GM23248 (cell line): ENCODE results near the gene TBC1D22A. TPM values are rescaled to one million over a fixed set of nuclear protein-coding genes. Genes with fewer than 3 reads are reported as not detected.
A peak's percentile ranks its signal among the peaks of the same experiment; 100 is the strongest.

Experiments
- DNase-seq: peaks from one replicate; pipeline ENCODE4 v3.0.0-alpha.2; 2015
- H2AFZ ChIP-seq: fragments of 200-600 bp; sonication (generic); 2 replicates; pipeline ENCODE4 v1.6.1; 2016; ENCODE audit warnings: antibody characterized with exemption
- H3F3A ChIP-seq: fragments of 200-600 bp; sonication (generic); 2 replicates; pipeline ENCODE4 v1.6.1; 2016; ENCODE audit warnings: mild to moderate bottlenecking, antibody characterized with exemption, mixed run types; ENCODE audit not compliant: insufficient read depth
- H3K27ac ChIP-seq: fragments of 200-600 bp; sonication (generic); 2 replicates; pipeline ENCODE4 v1.5.1; 2016; ENCODE audit warnings: mild to moderate bottlenecking
- H3K27me3 ChIP-seq: fragments of 200-600 bp; sonication (generic); replicated peaks from 2 replicates; pipeline ENCODE4 v1.6.1; 2016; ENCODE audit warnings: mild to moderate bottlenecking; ENCODE audit not compliant: insufficient read depth
- H3K36me3 ChIP-seq: fragments of 200-600 bp; sonication (generic); 2 replicates; pipeline ENCODE4 v1.6.1; 2016; ENCODE audit warnings: low read depth, mild to moderate bottlenecking
- H3K4me1 ChIP-seq: fragments of 200-600 bp; sonication (generic); 2 replicates; pipeline ENCODE4 v1.6.1; 2016; ENCODE audit warnings: mild to moderate bottlenecking; ENCODE audit not compliant: insufficient read depth
- H3K4me2 ChIP-seq: fragments of 200-600 bp; sonication (generic); one replicate; pipeline ENCODE4 v1.6.1; 2016; ENCODE audit warnings: mild to moderate bottlenecking; ENCODE audit not compliant: unreplicated experiment
- H3K4me3 ChIP-seq: fragments of 200-600 bp; sonication (generic); 2 replicates; pipeline ENCODE4 v1.5.1; 2016; ENCODE audit warnings: mild to moderate bottlenecking
- H3K79me2 ChIP-seq: fragments of 200-600 bp; sonication (generic); 2 replicates; pipeline ENCODE4 v1.6.1; 2016; ENCODE audit warnings: mild to moderate bottlenecking; ENCODE audit not compliant: insufficient read depth
- H3K9ac ChIP-seq: fragments of 200-600 bp; sonication (generic); 2 replicates; pipeline ENCODE4 v1.6.1; 2016; ENCODE audit warnings: mild to moderate bottlenecking
- H3K9me2 ChIP-seq: fragments of 200-600 bp; sonication (generic); 2 replicates; pipeline ENCODE4 v1.6.1; 2016; ENCODE audit warnings: mixed run types, mild to moderate bottlenecking, moderate library complexity; ENCODE audit not compliant: insufficient read depth
- H3K9me3 ChIP-seq: fragments of 200-600 bp; sonication (generic); one replicate; pipeline ENCODE4 v1.6.1; 2017; ENCODE audit warnings: low read depth
- H4K20me1 ChIP-seq: fragments of 200-600 bp; sonication (generic); 2 replicates; pipeline ENCODE4 v1.6.0; 2016; ENCODE audit not compliant: insufficient read depth
- EZH2 ChIP-seq: fragments of 200-600 bp; sonication (generic); IDR thresholded peaks from 2 replicates; pipeline ENCODE4 v1.6.1; 2018; ENCODE audit warnings: antibody characterized with exemption, mild to moderate bottlenecking; ENCODE audit not compliant: insufficient read depth, poor library complexity, severe bottlenecking
- EZH2phosphoT487 ChIP-seq: fragments of 200-600 bp; sonication (generic); IDR thresholded peaks from 2 replicates; pipeline ENCODE4 v1.6.1; 2018; ENCODE audit warnings: antibody characterized with exemption, moderate library complexity, mild to moderate bottlenecking, low read depth; ENCODE audit not compliant: insufficient read depth
- whole genome bisulfite sequencing, 2 experiments: methylation state at CpG; one replicate each; pipeline ENCODE4 v1.1.6; 2015 to 2017; ENCODE audit warnings: low lambda C conversion rate in 2 of 2, low coverage in 1 of 2; ENCODE audit errors: missing lambda C conversion rate in 2 of 2; 5-methylcytosine and 5-hydroxymethylcytosine counted together
- in situ Hi-C: fragments of 300-500 bp; cut with MboI; formaldehyde crosslinking; loops from 2 replicates; pipeline ENCODE4 v1.15.0; 2020
- polyA plus RNA-seq: library from polyadenylated mRNA; unstranded; fragments of >200 nt; fragmentation: Nextera tagmentation; extraction: Ambion mirVana; gene quantifications from 2 replicates; pipeline ENCODE4 v1.2.1, GENCODE V29; 2016
- total RNA-seq: library from RNA; depleted of rRNA; stranded (reverse); fragments of >200 nt; shearing (Covaris generic); gene quantifications from 2 replicates; pipeline ENCODE4 v1.2.3, GENCODE V29; 2014

TBC1D22A gene
- total and polyA plus RNA-seq, 2 experiments from 2014 or later = 12.3 to 16.9 TPM

GRCh38 chr22:46750863-46751443 is 11.5 kb upstream of the TBC1D22A start:
- Histone ChIP-seq H3F3A (peaks cover 21% of the 10 kb centered on the region), H3K27ac (no peak overlapping the region), H3K36me3 (no peaks in the 10 kb centered on the region), H3K79me2 (no peaks in the 10 kb centered on the region), H3K4me3 (no peak overlapping the region), H3K4me2 (no peak overlapping the region), H3K9me3 (no peaks in the 10 kb centered on the region), H3K27me3 (no peaks in the 10 kb centered on the region), H3K4me1 (peaks cover 35% of the 10 kb centered on the region), H4K20me1 (no peaks in the 10 kb centered on the region), H2AFZ (no peak overlapping the region), H3K9ac (no peak overlapping the region), H3K9me2 (no peaks in the 10 kb centered on the region)
- no peak for TF ChIP-seq EZH2phosphoT487
- no peak for TF ChIP-seq EZH2
- 77 to 81% methylated on average over 11 to 12 of the region's 12 CpGs for WGBS, 2 experiments
- DNase-seq = no peak
- in situ Hi-C loops = no loop called here

- Histone ChIP-seq H3F3A (peaks cover 21% of the 10 kb centered on the region), H3K9ac (no peak overlapping the region), H4K20me1 (no peaks in the 10 kb centered on the region), H3K9me3 (no peaks in the 10 kb centered on the region), H3K36me3 (no peaks in the 10 kb centered on the region), H3K4me1 (peaks cover 35% of the 10 kb centered on the region), H3K27ac (no peak overlapping the region), H3K4me2 (no peak overlapping the region), H3K4me3 (no peak overlapping the region), H3K9me2 (no peaks in the 10 kb centered on the region), H2AFZ (no peak overlapping the region), H3K79me2 (no peaks in the 10 kb centered on the region), H3K27me3 (no peaks in the 10 kb centered on the region)
- WGBS, 2 experiments = 81% methylated on average over 11 of the region's 11 CpGs
- DNase-seq = no peak
- in situ Hi-C loops = no loop called here
- TF ChIP-seq EZH2 (no peak), EZH2phosphoT487 (no peak)
Measured at GRCh38 chr22:46752286-46752987, 10.0 kb upstream of the TBC1D22A start.

- Histone ChIP-seq H3K27me3 (no peaks in the 10 kb centered on the region), H3K9me3 (no peaks in the 10 kb centered on the region), H3K79me2 (no peaks in the 10 kb centered on the region), H3K4me2 (no peak overlapping the region), H3K4me3 (no peak overlapping the region), H3K27ac (peak overlapping the region; percentile 98), H3K36me3 (no peaks in the 10 kb centered on the region), H3K9me2 (no peaks in the 10 kb centered on the region), H3F3A (peaks cover 21% of the 10 kb centered on the region), H2AFZ (no peak overlapping the region), H4K20me1 (no peaks in the 10 kb centered on the region), H3K4me1 (peaks cover 35% of the 10 kb centered on the region), H3K9ac (no peak overlapping the region)
- DNase-seq = no peak
- WGBS, 2 experiments = 88 to 90% methylated on average over 6 of the region's 6 CpGs
- in situ Hi-C loops = no loop called here
- no peak for TF ChIP-seq EZH2phosphoT487
- no peak for TF ChIP-seq EZH2
Measured at GRCh38 chr22:46752988-46753310, 9.5 kb upstream of the TBC1D22A start.

- Histone ChIP-seq H3K27ac (peak overlapping the region; percentile 98), H3F3A (peaks cover 21% of the 10 kb centered on the region), H3K27me3 (no peaks in the 10 kb centered on the region), H3K4me2 (peak overlapping the region; percentile 77), H3K9me2 (no peaks in the 10 kb centered on the region), H3K4me1 (peaks cover 35% of the 10 kb centered on the region), H3K4me3 (no peak overlapping the region), H2AFZ (no peak overlapping the region), H3K9me3 (no peaks in the 10 kb centered on the region), H3K9ac (peak overlapping the region; percentile 80), H4K20me1 (no peaks in the 10 kb centered on the region), H3K79me2 (no peaks in the 10 kb centered on the region), H3K36me3 (no peaks in the 10 kb centered on the region)
- 94 to 95% methylated on average over 8 of the region's 8 CpGs for WGBS, 2 experiments
- TF ChIP-seq EZH2phosphoT487 (no peak), EZH2 (no peak)
- in situ Hi-C loops = no loop called here
- DNase-seq = no peak
Measured at GRCh38 chr22:46753360-46753759, 9.1 kb upstream of the TBC1D22A start.

- no peaks in the 10 kb centered on the region for H3K36me3 ChIP-seq
- no peaks in the 10 kb centered on the region for H4K20me1 ChIP-seq
- peaks cover 20% of the 10 kb centered on the region for H3F3A ChIP-seq
- in situ Hi-C loops = no loop called here
- no peaks in the 10 kb centered on the region for H3K9me2 ChIP-seq
- H3K27ac ChIP-seq = peak overlapping the region; percentile 98
- peak overlapping the region; percentile 34 for H3K4me3 ChIP-seq
- H3K27me3 ChIP-seq = no peaks in the 10 kb centered on the region
- TF ChIP-seq EZH2 (no peak), EZH2phosphoT487 (no peak)
- peak overlapping the region; percentile 77 for H3K4me2 ChIP-seq
- H3K79me2 ChIP-seq = no peaks in the 10 kb centered on the region
- peak overlapping the region; percentile 70 for H2AFZ ChIP-seq
- H3K9ac ChIP-seq = peak overlapping the region; percentile 80
- 44 to 47% methylated on average over 4 of the region's 4 CpGs for WGBS, 2 experiments
- peaks cover 34% of the 10 kb centered on the region for H3K4me1 ChIP-seq
- DNase-seq = no peak
- no peaks in the 10 kb centered on the region for H3K9me3 ChIP-seq
Measured at GRCh38 chr22:46753761-46754109, 8.7 kb upstream of the TBC1D22A start.
